ENCODE data around the gene RPTOR.

Gene RPTOR

DNA sequence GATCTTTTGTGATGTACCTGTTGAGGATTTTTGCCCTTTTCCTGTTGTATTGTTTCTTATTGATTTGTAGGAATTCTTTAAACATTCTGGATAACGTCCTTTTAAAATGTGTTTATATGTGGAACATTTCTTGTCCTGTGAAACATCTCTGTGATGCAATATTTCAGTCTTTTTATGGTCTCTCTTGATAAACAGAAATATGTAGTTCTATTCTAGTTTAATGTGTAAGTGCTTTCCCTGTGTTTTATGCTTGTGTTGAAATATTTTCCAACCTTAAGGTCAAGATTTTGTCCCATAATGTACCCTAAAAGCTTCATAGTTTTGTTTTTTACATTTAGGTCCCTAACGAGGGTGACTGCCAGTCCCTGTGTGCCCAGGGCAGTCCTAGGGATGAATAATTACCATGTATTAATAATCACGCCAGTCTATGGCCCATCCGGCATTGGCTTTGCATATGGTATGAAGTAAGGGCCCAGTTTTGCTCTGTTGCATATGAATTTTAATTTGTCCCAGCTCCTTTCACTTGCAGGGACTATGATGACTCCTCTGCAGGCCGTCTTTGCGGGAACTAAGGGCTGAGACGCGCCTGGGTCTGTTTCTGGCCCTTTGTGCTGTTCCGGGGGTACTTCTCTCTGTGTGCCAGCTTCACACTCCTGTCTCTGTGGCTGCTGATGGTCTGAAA, 44.2 kb downstream of the RPTOR start:
- DNase-seq (ENCODE audit: low read depth), result no peak

DNA sequence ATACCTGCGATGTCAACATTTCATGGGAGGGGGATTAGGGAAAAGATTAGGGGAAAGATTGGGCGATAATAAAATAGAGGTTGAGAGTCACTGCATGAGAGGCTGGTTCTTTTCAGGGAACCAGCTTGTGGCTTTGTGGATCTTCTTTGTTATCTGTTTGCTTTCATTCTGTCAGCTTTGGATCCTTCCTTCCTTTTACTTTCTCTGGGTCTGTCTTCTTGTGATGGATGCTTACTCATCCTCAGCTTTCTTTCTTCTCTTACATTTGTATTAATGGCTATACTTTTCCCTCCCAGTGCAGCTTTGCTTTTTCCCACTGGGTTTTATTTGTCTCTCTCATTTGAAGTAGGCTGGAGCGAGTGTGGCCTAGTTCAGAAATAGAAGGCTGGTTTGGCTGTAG, 47.1 kb downstream of the RPTOR start:
- DNase-seq (ENCODE audit: low read depth), result no peak

DNA sequence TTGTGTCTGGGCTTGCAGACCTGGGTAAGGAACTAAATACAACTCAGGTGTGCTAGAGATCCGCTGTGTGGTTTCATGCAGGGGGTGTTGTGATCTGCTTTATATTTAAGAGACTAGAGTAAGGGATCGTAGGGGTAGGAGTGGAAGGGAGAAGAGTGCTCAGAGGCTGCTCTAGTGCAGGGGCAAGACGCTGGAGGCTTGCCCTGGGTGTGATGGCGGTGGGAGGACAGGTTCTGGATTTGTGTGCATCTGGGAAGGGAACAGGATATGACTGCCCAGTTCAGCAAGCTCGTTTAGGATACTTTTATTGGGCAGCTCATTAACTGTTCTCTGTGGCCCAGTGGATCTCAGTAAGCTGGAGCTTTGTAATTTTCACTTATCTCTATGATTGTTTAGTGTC, 47.6 kb downstream of the RPTOR start:
- no peak for DNase-seq (ENCODE audit: low read depth)

DNA sequence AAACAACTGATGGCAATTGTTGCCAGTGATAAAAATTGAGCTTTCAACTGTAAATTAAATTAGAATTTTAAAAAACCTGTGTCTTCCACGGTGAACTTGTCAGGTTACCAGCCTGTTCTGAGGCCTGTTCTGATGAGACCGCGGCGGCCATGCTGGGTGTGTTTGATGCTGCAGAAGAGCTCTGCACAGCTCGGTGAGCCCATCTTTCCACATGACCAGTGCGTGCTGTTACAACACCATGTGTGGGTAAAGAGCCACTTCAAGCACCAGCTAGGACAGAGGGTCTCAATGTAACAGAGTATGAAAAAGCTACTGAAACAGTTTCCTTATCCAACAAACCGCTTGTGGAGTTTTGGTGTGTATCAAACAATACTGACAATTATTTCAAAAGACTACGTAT, 48.5 kb downstream of the RPTOR start:
- no peak for DNase-seq (ENCODE audit: low read depth)

DNA sequence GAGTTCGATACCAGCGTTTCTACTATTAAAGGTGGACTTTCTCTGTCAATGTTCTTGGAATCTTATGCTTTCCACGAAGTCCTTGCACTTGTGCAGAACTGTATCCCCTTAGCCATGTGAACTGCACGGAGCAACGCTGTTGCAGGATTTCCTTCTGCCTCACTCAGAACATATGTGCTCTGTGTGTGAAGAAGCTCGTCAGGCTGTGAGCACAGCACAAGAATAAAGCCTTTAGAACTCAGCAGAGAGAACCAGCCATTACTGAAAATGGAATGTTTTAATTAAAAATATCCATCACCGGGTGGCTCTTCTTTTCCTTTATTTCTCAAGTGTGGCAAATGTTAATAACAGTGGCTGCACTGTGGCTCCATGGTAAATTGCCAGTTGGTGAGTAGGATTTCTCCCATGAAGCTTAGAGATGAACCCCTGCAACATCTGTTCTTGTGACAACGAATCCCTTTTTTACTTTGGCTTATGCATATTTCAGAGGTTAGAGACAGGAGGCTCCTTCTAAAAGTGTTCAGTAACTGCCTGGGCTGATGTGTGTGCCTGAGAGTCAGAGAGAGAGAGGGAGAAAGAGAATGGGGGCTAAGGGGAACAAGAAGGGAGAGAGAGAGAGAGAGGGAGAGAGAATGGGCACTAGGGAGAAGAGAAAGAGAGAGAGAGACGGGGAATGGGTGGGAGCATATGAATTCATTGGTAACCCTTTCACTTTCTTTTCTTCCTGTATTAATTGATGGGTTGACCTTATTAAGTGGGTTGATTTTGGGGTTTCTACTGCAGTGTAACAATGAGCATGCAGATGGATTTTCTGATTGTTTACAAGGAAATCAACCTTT, 50.0 kb downstream of the RPTOR start:
- DNase-seq (ENCODE audit: low read depth), result no peak

DNA sequence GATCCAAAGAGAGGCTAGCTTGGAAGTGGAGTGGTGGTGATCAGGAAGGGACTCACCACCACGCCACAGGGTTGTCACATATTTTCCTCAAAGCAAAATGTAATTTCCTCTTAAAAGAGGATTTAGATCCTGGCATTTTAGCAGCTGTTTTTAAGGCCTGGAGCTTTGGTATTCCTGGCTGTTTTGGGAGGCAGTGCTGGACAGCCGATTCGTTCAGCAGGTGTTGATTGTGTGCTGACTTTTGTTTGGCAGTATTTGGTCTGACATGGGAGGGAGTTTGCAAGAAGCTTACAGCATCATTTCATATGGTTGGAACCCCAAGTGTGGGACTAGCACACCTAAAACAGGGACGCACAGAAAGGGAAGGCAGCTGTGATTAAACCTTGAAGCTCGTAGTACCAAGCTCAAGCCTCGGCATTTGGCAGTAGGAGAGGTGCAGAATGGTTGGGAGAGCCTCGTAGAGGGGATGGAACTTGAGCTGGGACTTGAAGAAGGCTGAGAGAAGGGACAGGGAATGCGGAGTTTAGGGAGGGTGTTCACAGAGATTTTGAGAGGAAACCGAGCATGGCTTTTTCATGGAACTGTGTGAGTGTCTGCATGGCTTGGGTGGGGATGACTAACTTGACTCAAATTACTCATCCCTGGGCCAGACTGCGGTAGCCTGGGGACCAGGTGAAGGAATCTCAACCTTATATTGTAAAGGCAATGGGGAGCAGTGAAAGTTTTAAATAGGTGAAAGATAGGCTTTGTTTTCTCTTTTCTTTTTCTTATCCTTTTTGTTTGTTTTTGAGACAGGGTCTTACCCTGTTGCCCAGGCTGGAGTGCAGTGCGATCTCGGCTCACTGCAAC, 52.3 kb downstream of the RPTOR start:
- no peak for DNase-seq (ENCODE audit: low read depth)

DNA sequence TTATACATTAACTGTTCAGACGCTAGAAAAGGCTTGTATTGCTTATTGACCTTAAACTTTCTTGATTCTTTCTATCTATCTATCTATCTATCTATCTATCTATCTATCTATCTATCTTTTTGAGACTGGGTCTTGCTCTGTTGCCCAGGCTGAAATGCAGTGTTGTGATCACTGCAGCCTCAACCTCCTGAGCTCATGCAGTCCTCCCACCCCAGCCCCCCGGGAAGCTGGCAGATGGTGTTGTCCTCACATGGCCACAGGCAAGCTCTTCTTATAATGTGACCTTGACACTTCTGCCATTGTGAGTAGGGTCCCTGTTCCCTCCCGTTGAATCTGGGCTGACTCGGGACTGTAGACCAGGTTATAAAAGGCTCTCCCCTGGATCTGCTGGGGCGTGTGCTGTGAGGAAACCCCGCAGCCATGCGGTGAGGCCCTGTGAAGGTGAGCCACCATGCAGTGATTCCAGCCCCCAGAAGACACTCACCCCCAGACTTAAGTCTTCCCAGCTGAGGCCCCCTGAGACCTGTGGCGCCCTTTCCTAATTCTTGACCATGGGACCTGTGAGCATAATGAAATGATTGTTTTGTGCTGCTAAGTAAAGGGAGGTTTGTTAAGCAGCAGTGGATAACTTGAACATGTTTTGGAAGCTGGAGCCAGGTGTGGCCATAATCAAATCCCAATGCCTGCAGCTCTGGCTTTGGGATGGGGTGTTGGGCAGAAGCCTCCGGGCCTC, 54.3 kb downstream of the RPTOR start:
- DNase-seq (ENCODE audit: low read depth), result no peak

DNA sequence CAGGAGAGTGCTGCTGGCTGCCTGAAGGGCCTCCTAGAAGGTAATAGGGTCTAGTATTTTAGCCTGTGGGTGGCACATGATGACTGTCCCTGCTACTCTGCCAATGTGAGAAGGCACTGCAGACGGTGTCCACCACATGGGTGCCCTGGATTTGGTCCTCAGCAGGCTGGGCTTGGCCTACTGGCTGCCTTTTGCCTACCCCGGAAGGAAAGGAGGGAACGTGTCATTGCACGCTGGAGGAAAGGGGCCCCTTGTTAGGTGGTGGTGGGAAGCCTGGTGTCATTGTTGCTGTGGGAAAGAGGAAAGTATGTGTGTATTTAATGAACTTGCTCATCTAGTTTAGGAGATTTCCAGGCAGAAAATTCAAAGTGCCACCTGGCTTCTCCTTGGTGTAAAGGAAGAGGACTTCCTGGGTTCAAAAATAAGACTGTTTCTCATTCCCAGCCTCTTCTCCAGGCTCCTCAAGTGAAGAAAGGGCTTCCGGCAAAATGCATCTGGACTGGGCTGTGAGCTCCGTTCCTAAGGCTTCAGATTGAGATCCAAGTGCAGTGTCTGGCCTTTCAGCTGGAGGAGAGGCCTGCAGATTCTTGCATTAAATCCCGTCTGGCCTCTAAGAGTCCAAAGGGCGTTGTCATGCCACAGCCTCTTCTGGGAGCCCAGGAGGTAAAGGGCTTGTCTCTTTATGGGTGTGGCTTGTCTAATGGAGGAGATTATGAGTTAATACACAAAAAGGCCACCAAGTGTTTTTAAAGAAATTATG, 55.1 kb downstream of the RPTOR start:
- no peak for DNase-seq (ENCODE audit: low read depth)

DNA sequence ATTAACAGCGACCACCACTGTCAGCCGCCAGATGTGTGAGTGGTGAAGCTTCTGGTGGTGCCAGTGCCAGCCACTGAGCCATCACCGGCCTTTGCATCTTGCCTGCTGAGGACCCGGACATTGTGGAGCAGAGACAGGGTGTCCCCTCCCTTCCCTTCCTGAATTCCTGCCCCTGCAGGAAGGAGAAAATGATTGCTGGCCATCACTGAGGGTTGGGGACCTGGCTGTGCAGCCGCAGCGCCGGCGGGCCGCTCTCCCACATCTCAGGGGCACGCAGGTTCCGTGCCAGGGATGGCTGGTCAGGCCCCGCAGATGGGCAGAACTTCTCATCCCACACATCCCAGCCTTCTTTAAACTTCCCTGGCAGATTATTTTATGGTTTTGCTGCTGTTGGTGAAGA, 56.5 kb downstream of the RPTOR start:
- DNase-seq (ENCODE audit: low read depth), result no peak

DNA sequence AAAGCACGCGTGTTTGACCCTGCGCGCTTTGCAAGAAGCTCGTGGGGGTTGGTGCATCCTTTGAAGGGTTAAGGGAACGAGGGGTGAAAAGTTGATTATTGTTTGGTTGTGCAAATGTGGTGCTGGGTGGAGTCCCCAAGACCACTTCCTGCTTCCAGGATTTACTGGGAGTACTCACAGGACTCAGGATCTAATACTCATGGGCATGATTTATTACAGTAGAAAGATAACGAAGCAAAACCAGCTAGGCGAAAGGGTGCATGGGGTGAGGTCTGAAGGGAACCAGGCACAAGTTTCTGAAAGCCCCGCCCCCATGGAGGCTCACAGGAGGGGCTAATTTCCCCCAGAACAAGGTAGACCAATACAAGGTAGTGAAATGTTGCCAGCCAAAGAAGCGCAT, 58.8 kb downstream of the RPTOR start:
- DNase-seq (ENCODE audit: low read depth), result no peak

DNA sequence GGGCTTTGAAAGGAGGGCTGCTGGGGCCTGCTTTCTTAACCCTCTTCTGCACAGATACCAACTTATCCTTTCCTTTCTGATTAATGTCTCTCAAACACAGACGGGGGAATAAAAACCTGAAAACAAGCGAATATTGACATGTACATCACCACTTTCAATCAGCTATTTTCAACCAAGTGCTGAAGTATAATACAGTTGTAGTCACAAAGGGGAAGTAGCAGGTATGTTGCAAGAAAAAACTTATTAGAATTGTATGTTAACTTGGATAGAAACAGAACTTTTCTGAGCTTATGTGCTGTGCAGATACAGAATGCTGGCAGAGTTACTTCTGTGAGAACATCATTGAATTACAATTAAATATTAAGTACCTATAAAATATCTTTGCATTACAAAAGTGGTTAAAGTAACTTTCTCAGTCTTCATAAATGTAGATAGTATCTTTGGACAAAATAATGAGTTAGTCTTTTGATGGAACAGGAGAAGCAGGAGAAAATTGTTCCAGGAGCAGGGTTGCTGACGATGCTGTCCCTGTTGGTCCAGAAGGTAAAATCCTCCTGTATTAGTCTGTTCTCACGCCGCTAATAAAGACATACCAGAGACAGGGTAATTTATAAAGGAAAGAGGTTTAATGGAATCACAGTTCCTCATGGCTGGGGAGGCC, 59.5 kb downstream of the RPTOR start:
- DNase-seq (ENCODE audit: low read depth), result no peak

DNA sequence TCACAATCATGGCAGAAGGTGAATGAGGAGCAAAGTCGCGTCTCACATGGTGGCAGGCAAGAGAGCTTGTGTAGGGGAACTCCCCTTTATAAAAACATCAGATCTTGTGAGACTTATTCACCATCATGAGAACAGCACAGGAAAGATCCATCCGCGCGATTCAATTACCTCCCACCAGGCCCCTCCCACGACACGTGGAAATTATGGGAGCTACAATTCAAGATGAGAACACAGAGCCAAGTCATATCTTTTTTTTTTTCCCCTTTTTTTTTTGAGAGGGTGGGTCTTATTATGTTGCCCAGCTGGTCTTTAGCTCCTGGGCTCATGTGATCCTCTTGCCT, 60.0 kb downstream of the RPTOR start:
- no peak for DNase-seq (ENCODE audit: low read depth)

DNA sequence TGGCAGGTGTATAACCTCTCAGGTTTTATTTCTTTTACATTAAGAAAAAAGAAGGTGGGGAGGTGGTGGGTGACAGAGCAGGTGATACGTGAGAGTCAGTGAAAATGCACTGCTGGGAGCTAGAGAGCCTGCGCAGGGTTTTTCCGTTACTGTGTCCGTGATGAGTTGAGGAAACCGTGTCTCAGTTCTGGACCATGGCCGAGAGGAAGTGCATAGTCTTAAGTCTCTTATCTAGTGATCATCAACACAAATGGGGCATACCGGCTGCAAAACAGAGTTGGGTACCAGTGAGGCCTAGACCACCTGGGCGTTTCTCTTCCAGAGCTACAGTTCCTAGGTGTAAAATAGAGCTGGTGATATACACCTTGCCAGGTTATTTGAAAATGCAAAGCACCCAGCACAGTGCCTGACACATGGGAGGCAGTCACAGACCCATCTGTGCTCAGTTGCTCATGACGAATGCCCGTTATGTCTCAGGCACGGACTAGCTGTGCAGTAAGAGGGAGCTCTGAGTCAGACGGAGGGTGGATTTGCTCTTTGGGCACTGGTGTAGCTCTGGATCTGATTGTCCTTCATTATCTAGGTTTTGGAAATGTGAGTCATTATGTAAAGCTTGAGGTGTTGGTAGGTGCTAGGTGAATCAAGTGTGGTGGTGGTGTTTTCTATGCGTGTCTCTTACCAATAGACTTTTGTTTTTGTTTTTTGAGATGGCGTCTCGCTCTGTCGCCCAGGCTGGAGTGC, 60.9 kb downstream of the RPTOR start:
- DNase-seq (ENCODE audit: low read depth), result no peak

DNA sequence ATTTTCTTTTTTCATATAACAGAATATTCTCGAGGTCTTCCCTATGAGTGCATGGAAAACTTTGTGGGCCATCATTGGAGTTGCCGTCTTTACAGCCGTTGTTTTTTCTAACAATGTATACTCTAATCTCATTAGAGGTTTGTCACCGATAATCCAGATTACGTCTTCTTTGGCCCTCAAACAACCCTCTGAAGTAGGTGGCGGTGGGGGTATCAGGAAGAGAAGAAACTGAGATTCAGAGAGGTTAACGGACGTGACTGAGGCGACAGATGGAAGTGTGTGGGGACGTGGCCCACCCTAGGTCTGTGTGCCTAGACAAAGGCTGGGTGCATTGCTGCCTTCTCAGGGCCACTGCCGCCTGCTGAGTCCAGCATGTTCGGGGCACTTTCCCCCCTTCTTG, 63.7 kb downstream of the RPTOR start:
- no peak for DNase-seq (ENCODE audit: low read depth)

DNA sequence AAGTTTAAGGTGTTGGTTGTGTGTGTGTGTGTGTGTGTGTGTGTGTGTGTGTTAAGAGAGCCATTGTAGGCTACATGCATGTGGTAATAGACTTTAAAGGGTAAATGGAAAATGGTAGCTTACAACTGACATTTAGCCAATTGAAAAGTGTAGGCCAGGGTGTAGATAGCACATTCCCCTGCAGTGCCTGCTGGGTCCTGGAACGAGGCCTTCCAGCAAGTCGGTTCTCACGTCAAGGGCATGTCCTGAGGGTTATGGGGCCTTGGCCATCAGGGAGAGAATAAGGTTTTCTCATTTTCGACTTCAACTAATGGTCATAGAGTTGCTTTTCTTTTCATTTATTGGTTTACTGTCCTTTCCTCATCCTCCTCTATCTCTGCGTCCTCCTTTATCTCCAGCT, 65.1 kb downstream of the RPTOR start:
- no peak for DNase-seq (ENCODE audit: low read depth)

DNA sequence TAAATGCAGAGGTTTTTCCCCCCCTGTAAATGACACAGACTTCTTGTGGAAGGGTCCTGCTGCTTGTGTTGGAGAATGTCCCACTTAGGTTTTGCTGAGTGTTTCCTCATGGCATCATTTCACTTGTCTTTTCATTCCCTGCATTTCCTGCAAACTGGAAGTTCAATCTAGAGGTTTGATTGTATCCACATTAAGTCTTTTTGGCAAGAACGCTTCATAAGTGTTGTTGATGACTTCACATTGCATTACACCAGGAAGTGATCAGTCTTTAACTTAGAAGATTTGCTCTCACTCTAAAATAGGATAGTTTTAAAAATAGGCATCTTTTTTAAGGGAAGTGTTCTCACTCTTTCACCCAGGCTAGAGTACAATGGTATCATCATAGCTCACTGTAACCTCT, 67.2 kb downstream of the RPTOR start:
- DNase-seq (ENCODE audit: low read depth), result no peak

DNA sequence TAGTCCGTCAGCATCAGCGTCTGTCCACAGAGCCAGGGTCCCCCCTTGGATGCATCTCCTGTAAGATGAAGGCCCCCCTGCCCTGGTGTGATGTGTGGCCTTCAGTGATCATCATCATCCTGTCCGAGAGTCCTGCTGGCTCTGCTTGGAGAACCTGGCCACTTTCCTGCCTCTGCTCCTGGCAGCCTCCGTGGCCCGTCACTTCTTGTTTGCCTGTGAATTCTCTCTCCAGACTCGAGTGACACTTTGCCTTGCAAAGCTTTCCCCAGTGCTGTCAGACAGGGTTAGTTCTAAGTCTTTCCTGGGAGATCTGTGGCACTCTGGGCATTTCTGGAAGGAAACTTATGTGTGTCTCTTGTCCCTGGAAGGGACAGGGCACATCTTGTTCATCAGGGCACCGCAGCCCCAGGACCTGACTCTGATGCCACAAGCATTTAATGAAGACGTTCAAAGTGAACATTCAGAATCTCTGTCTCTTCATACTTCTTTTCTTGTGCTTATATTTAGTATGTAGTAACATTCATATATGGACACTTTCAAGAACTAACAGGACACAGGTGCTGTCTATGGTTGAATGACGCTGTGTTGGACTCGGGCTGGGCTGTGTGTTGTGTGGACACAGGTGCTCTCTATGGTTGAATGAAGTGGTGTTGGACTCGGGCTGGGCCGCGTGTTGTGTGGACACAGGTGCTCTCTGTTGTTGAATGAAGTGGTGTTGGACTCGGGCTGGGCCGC, 68.5 kb downstream of the RPTOR start:
- no peak for DNase-seq (ENCODE audit: low read depth)

DNA sequence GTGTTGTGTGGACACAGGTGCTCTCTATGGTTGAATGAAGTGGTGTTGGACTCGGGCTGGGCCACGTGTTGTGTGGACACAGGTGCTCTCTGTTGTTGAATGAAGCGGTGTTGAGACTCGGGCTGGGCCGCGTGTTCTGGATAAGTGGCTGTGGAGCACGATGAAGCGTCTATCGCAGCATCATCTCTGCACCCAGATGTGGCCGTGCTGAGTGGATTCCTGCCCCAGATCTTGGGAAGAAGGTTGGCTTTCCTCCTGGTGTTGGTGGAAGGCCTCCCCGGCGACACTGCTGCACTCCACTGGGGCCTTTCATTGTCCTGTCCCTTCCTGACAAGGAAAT, 69.1 kb downstream of the RPTOR start:
- no peak for DNase-seq (ENCODE audit: low read depth)

DNA sequence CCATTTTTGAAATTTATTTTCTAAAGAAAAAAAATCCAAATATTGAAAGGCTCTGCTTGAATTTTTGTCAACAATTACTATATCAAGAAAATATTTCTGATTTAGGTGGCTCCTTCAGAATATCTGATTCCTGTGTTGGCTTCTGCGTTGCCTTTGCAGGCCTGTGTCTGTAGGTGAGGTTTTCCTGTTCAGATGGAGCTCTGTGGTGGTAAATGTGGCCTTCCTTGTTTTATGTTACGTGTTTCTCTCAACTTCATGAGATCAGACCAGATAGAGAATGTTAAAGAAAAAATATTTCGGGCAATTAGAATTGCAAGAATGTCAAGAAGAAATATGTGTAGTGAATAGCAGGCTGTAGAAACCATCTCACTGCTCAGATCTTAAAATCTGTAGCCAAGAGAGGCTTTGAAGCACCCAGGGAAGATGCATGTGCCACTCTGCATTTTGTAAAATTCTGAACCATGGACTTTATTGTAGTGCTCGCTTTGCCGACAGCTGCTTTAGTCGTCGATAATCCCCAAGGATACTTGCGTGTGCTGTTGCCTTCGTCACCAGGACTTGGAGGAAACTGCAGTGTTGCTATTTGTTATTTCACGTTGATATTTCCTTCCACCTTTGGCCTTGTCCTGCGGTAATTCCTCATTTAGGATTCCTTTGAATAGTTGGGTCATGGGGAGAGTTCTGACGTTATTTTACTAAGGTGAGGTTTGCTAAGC, 69.9 kb downstream of the RPTOR start:
- no peak for DNase-seq (ENCODE audit: low read depth)
